Measurements from ENCODE around the gene FAM78B.

Gene FAM78B, protein sequence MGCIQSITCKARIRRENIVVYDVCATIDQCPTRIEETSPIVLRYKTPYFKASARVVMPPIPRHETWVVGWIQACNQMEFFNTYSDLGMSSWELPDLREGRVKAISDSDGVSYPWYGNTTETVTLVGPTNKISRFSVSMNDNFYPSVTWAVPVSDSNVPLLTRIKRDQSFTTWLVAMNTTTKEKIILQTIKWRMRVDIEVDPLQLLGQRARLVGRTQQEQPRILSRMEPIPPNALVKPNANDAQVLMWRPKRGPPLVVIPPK

DNA sequence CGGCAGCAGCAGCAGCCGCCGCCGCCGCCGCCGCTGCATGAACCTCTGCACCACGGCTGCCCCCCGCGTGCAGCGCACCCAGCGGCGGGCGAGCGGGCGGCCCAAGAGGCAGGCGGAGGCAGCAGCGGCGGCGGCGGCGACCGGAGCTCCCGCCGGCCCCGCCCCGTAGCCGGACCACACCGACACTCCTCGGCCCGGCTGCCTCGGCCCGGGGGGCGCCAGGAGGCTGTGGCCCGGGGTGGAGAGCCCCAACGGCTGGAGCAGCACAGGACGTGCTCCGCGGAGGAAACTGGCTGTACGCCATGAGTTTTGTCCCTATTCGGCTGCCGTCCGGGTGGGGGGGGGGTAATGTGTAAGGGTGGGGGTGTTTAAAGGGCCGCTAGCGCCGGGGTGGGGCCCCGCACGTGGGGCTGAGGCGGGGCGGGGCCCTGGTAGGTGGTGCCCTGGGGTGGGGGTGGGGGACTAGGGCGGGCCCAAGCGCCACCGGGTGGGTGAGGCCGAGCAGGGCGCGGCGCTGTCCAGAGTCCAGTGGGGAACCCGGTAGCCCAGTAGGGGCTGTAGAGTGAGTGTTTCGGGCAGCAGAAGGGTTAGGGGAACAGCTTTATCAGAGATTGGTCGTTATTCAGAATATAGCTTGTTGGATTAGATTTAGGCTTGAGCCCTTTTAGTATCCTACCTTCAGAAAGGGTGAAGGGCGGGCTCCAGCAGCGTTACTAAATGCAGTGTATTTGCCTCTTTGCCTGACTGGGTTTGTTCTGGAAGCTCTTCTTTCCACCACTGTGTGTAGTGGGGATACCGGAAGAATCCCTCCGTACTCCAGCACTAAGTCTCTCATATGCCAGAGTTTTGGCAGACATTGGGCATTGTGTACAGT lies at the start of gene FAM78B:
Gene FAM78B (minus strand): TSS at position 304 of the 874 bp plus-strand sequence. CDS start 753 bp downstream, outside the sequence.
- DNase-seq = peak; percentile 82

DNA sequence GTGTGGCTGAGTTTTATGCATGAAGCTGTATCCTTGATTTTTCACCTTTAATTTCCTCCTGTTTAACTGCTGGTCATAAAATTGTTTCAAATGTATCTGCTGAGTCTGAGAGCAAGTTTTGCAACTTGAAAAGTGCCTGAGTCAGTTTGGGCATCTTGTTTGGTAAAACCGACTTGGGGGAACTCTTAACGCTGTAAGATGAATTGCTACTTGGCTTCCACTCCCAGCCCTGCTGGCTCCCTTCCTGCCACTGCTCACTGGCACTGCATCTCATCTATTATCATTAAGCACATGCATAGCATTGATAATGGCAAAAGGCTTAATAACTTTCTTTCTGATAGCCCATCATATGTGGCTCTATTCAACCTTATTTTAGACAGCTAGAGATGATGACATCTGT lies 35.7 kb upstream of the FAM78B start:
- DNase-seq = no peak

DNA sequence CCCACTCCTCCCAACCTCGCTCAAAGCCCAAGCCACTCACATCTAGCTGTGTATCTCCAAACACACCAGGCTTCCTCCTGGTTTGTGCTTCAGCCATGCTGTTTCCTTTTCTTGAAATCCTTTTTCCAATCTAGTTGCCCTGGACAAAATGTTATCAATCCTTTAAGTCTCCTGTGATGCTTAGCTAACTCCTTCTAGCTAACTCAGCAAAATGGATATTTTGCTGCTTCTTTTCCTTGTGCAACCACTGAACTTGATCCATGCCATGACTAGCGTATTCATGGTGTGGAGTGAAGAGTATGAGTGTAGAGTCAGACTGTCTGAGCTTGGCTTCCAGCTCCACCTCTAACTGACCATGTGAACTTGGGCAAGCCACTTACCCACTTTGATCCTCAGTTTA lies 33.9 kb upstream of the FAM78B start:
- no peak for DNase-seq

DNA sequence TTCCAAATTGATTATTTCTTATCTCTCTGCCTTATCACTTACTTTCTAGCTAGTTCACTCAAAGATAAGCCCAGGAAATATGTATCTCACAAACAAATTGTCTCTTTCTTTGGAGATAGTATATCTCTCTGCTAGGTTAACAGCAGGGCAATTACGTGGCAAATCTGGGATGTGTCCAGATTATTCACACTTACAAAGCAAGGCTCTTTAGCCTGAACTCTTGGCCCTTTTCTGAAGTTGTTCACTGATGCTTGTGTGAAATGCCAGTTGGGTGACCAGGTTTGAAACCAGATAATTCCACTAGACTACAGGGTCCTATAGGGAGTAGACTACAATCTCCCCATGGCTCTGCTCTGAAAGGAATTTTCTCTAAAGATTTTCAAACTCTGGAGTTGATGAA lies 30.8 kb upstream of the FAM78B start:
- no peak for DNase-seq

DNA sequence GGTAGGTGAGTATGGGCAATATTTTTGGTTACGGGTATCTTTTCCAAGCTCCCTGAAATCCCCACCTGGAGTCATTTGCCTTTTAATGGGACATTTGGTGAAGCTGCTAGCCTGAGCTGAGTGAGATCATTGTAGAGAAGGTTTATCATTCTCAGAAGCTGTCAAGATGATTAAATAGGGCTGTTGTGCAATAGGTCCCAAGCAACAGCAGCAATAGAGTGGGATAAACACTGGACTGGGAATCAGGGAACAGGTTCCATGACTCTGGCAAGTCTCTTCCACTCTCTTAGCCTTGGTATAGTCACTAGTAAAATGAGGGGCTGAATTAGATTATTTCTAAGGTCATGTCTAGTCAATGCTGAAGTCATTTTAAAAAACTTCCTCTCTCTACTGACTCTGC lies 30.3 kb upstream of the FAM78B start:
- DNase-seq = no peak

DNA sequence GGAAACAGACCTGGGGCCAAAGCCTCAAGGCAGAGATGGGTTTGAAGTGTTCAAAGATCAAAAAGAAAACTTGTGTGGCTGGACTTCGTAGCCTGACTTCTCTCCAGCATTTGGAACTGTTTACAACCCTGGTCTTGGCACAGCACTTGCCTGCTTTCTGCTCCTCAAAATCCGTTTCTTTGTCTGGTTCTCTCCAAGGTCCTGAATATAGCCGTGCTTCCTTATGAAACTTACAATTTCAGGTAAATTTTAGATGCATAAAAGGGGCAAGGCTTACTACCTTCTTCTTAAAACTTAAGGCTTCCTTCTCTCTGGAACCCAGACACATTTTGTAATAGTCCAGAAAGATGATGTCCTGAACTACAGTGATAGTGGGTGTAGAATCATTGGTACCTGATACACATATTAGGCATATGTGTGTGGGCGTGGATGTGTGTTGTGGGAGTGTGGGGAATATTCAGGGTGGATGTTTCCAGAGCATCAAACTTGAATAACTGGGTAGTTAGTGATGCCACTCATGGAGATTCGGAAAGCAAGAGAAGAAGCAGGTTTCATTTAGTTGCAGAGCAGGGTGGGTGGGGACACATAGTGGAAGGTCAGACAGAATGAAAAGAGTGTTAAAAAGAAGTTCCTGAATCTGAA lies 26.4 kb upstream of the FAM78B start:
- no peak for DNase-seq

DNA sequence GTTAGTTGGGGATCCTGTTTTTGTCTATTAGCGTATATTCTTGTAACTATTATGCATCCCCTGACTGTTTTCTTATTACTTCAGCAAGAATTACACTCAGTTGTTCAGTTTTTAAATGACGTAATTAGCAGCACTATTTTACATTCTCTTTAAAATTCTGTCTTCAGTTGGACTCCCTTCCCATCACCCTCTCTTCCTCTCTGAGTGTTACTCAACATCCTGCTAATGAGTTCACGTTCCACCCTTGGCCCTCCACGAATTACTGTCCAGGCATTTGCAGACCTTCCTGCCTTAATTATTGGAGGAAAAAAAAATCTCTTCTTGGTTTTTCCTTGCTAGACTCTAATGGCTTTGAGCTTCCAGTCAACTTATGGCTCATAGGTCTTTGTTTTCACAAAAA lies 23.6 kb upstream of the FAM78B start:
- no peak for DNase-seq

DNA sequence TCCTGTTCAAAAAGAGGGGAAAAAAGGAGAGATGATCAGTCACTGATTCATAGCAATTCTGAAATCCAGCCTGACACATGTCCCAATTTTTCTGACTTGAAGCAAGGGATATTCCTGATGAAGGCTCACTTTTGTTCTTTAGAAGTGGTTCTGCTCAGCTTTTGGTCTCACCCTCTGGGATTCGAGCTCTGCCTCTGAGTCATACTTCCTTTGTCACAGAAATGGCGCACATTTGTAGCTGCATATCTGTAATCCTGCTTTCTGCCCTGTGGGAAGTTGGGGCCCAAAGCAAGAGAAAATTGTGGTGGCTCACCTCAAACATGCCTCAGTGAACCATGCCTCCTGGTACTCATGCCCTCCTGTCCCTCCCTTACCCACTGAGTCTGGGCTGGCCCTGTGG lies 22.3 kb upstream of the FAM78B start:
- DNase-seq = no peak

DNA sequence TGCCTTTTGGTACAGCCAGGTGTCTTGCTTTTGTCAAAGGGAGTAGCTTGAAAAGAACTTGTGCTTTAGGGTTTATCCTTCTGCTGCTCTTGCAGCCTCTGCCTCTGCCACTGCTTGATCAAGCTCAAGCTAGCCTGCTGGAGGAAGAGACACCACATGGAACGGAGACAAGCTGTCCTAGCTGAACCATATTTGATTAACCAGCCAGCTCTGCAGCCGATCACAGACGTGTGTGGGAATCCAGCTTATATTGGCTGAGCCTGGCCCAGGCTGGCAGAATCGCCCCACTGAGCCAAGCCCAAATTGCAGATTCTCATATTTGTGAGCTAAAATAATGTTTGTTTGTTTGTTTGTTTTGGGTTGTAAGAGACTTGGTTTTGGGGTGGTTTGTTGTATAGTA lies 18.7 kb upstream of the FAM78B start:
- DNase-seq = no peak

DNA sequence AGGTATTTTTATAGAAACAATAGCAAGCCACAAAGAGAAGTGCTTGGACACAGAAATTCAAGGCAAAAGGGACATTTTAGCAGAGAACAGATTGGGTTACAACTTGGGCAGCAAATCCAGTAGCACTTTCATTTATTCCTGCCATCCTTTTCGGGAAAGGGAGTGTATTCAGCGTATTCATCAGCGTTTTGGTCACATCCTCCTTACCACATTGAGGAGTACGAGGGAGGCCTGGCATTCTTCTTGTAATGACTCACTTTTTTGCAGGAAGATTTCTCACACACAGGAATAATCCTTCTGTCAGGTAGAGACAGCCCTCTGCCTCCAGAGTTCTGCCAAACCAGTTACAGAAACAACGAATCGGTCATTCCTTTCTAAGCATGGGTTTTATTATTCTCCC lies 18.1 kb upstream of the FAM78B start:
- no peak for DNase-seq

DNA sequence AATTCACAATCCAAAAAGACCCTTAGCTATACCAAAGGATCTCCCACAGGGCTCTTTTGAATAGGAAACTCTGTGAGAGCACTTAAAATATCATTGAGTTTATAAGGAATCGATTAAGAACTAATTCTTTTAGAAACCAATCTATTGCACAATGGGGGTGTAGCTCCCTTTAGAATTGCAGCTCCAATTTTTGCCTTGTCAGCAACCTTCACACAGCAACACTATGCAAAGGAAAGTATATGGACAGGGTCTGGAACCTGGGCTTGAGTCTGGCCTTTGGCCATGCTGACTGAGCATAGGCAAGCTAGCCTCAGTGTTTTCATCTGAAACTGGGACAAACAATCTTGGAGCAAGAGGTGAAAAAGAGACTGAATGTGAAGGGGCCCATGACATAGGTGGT lies 17.2 kb upstream of the FAM78B start:
- DNase-seq = no peak

DNA sequence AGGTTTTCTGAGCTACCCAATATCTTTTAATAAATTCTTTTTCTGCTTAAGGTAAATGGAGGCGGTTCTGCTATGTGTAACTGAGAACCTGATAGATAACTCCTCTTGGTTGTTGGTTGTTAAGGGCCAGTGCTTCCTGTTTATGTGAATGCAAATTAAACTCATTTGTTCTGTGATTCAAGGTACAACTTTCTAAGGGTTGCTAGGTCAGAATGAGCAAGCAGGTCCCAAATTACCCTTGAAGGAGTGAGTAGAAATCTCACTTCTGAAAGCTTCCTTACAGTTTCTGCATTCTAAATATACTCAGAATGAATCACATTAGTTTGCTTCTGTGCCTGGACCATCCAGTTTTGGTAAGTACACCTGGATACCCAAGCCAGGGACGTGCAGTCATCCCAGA lies 15.5 kb upstream of the FAM78B start:
- no peak for DNase-seq

DNA sequence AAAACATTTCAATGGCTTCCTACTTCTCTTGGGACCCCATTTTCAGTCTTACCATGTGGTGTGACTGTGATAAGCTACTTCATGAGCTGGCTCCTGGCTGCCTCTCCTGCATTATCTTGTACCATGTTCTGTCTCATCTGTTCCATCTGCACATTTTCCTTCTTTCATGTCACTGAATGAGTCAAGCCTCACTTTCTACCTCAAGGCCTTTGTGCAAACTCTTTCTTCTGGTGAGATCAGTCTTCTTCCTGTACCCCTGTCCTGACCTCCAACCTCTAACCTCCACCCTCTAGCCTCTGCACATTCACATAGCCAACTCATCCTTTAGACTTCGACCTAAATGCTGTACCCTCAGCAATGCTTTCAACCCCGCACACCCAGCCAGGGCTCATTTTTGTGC lies 9.6 kb upstream of the FAM78B start:
- no peak for DNase-seq

DNA sequence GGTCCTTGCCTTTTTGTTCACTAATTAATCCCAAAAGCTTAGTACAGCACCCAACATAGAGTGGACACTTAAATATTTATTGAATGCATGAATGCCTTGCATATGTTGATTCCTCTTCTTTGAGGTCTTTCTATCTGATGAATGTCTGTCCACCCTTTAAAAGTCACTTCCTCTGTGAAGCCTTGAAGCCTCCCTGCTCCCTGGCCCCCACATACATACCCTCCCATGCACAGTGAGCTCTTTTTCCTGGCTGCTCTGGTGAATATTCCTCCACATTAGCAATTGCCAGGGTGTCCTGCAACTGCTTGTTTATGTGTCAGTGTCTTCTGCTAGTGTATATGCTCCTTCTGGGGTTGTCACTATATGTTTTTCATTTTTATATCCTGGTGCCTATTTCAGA lies 8.2 kb upstream of the FAM78B start:
- no peak for DNase-seq

DNA sequence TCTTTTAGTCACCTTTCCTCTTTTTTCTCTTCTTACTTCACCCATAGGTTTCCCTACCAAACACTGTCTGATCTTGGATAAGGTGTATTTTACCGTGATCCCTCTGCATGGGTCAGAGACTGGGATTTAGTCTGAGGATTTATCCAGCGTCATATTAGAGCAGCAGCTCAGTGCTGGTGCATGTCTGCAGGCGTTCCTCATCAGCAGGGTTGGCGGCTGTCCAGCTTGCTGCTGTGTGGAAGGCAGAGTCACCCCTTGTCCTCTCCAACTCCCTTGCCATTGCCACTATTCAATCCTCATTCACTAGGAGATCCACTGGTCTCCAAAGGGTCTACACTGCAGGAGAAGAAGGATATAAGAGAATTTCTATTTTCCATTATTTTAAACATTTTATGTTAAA lies 7.3 kb upstream of the FAM78B start:
- peak; percentile 75 for DNase-seq

DNA sequence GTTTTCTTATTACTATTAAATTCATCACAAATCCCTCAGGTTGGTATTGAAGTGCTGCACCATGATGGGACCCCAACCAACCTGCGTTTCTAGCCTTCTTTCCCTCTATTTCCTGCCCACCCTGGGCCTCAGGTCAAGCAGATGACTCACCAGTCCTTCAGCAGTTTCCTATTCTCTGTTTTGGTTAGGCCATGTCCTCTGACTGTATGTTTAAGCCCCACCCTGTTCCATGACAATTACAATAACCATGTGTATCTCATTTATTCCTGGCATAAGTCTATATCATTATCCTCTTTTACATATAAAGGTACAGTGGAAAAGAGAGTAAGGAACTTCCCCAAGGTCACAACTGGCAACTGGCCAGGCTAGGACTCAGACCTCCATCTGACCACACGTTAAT lies 5.3 kb upstream of the FAM78B start:
- DNase-seq = no peak

DNA sequence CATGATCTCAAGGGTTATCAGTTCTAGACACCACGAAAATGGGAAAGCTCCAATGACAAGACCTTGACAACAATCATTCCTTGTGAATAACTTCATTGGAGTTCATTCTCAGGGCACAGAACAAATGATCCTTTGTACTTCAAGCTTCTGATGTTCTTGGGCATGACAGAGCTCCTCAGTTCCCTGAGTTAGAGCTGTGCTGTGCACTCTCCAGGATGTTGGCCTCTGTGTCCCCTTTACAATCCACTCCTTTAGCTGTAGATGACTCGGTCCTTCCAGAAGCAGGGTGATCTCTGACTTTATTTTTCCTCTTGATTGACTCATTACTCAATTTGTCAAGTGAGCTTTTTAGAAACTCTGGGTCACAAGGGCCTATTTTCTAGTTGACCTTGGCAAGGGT lies 3.9 kb upstream of the FAM78B start:
- no peak for DNase-seq

DNA sequence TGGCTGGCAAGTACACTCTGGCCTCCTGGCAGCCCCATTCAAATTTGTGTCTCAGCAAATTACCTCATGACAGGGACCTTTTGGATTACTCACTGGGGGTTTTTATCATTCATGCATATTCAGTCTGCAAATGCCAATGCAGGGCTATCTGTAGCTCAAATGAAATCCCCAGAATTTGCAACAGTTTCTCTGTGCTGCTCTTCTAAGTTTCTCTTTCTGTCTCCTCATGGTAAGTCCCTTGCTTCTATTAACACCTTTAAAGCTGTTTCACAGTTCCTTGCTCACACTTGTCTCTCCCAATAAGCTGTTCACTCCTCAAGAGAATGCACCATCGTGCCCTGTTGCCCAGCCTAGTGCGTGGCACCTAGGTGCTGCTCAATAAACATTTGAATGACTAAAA lies 3.3 kb upstream of the FAM78B start:
- DNase-seq = no peak

DNA sequence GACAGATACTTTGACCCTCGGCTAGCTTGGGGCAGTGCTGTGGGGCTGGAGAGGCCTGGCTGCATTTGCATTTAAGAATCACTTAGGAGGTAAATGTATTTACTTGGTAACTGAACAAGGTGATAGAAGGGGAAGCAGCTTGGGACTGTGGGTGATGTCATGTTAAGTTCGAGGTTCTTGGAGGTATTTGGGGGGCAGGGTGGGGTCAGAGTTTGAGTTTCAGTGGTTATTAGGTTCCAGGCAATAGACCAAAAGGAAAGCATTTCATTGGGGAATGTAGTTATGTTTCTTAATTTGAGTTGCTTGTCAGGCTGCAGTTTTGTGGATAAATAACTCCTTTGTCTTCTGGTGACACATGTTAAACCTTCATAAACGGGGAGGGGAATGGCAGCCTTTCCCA lies 2.4 kb upstream of the FAM78B start:
- DNase-seq = no peak

DNA sequence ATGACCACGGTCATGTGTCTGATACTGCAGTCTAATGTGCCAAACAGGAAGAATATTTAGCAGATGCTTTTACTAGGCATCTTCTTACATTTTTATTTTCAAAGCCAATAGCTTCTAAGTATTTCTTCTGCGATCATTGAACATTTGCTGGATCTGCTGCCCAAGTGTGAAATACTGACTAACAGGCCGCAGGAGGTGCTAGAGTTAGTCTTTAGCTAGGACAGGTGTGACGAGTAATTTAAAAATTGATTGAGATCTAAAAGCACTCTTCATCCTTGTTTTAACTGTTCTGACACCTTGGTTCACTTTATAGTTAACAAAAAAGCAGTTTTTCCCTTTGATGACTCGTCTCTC lies 748 bp upstream of the FAM78B start:
- peak; percentile 58 for DNase-seq

DNA sequence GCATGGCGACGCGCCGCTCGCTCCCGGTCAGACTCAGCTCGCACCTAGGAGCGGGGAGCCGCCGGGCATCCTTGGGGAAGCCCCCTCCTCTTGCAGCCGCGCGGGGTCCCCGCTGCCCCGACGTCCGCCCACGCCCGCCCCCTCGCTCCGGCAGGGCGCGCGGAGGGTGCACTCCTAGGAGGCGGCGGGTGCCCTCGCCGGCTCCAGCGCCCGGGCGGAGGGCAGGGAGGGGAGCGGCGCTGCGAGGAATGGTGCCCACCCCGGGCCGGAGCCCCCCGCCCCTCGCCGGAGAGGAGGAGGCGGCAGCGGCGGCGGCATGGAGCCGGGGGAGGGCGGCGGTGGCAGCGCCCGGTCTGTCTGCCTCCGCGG lies 488 bp downstream of the FAM78B start:
- no peak for DNase-seq

DNA sequence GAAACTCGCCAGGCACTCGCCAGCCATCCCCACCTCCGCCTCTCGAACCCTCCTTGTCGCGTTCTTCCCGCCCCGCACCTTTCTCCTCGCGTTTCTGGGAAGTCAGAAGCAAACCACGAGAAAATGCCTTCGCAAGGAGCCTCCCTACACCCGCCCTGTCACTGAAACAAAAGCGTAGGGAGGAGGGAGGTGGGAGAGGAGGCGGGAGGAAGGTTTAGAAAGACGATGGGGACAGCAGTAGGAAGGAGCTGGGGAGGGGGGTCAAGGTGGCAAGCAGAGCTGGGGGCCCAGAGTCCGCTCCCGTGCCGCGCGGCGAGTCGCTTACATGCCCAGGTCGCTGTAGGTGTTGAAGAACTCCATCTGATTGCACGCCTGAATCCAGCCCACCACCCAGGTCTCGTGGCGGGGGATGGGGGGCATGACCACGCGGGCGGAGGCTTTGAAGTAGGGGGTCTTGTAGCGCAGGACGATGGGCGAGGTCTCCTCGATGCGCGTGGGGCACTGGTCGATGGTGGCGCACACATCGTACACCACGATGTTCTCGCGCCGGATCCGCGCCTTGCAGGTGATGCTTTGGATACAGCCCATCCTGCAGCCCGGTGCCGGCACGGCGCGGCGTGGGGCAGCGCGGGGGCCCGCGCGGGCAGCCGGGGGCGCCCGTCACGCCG lies 1.0 kb downstream of the FAM78B start:
- no peak for DNase-seq

DNA sequence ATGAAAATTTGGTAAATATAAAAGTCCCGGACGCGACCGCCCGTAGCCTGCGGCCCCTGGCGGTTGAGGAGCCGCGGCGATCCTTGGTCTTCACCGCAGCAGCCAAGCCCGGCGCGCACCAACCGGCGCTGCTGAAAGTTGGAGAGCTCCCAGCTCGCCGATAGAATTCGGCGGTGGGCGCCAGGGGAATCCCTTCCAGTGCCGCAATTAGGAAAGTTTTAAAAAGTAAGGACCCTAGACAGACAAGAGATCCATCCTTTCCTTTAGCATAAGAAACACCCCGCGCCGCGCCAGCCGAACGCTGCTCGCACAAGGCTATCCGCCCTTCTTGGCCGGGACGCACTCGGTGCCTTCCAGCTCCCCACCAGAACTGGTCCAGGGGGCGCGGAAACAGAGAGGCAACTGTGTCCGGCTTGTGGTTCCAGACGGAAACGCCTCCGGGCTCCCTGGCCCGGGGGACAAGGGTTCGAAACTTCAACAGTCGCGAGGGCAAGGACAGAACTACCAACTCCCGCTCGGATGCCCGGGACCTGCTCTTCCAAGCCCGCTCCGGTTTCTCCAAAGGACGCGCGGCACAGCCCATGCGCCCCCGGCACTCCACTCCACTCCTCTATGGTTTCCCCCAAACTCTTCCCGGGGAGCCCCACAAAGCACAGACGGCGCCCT lies 1.7 kb downstream of the FAM78B start:
- DNase-seq = peak; percentile 8

Measured in NCI-H1694 treated with DMSO at 0.1 percent for 48 hours (cell line).